Stimulated activated CD8-positive, alpha-beta memory T cell treated with anti-CD3 and anti-CD28 coated beads, Interleukin-7, amount 100 ng/mL, for 4 hours (primary cell): ENCODE results near the gene IMPG1.
"Not testable (repeated sequence)": the region's sequence is repeated elsewhere in the genome, so short reads cannot be mapped to it uniquely, and the experiment has no call there.

Experiments
- DNase-seq, 2 donors: peaks; one replicate each; pipeline ENCODE4 v3.0.0-alpha.2; 2020; ENCODE audit warnings: low read depth in 2 of 2

IMPG1 gene

DNA sequence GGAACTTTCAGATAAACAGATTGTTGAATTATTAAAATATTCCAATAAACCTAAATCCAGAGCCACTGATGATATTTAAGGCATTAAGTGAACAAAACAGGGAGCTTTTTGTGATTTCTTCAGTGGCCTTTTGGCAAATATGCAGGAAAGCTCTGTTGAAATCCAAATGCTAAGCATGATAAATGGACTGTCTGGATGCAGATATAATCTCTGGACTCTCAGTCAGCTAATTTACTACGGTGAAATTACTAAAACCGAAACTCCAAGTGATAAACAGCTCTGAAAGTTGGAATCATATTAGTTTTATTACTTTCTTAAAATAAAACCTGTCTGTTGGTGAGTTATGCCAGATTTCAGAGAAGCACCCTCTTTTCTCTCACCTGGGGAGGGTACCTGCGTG is 120.3 kb downstream of the IMPG1 start:
- DNase-seq, result no peak

- DNase-seq, result no peak
Observed at GRCh38 chr6:75947935-75948334, 124.5 kb downstream of the IMPG1 start.

- no peak for DNase-seq
Observed at GRCh38 chr6:75946146-75946831, 126.2 kb downstream of the IMPG1 start.

GRCh38 chr6:75943381-75943780 is 129.1 kb downstream of the IMPG1 start:
- DNase-seq, result no peak

- DNase-seq, result no peak
Observed at GRCh38 chr6:75941509-75941908, 131.0 kb downstream of the IMPG1 start.

DNA sequence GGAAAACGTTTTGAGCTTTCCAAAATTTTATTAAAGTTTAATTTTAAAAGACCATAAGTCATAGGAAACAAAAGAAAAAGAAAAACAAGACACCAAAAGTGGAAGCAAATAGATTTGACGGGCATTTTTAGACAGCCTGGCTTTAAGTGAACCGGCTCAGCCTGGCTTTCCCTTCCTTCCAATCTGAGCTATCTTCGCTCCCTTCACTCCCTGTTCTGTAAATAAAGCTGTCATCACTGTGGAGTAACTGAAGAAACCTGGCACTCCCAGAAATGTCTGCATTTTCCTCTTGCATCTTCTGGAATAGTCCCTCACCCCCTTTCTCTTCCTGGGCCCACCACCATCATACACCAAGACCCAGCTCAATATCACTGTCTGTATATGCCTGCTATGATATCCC is 131.9 kb downstream of the IMPG1 start:
- no peak for DNase-seq

- no peak for DNase-seq
Observed at GRCh38 chr6:75937846-75938245, 134.6 kb downstream of the IMPG1 start.

DNA sequence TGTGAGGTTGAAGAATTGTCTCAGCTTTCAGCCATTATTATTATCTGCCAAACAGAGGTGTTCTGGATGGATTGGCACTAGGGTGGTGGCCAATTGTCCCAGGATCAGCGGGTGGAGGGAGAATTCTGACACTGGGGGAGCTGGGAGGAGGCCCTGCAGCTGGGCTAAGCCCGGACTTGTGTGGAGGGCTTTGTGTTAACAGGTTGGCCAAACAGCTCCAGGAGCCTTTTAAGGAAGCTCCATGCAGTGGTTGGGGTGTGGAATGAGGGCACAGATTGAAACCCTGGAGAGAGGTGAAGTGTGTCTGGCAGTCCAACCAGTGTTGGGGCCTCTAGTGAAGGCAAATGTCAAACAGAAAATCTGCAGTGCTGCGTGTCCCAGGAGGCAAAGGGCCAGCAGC is 135.8 kb downstream of the IMPG1 start:
- DNase-seq, result no peak

DNA sequence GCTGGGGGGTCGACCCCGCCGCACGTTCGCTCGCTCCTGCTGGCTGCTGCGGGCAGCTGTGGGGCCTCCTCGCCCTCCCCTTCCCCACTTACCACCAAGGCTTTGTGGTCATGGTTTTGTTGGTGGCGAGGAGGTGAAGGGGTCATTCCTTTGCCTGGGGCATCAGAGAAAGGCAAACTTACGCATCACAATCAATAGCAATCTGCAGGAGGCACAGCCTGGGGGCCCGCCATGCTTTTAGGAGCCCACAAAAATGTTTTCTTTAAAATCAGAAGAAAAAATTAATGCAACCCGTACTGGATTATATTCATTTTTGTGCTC is 137.0 kb downstream of the IMPG1 start:
- DNase-seq, result no peak

GRCh38 chr6:75934643-75935472 is 137.6 kb downstream of the IMPG1 start:
- DNase-seq, result peak in 1 of 2 donors; percentile 2

DNA sequence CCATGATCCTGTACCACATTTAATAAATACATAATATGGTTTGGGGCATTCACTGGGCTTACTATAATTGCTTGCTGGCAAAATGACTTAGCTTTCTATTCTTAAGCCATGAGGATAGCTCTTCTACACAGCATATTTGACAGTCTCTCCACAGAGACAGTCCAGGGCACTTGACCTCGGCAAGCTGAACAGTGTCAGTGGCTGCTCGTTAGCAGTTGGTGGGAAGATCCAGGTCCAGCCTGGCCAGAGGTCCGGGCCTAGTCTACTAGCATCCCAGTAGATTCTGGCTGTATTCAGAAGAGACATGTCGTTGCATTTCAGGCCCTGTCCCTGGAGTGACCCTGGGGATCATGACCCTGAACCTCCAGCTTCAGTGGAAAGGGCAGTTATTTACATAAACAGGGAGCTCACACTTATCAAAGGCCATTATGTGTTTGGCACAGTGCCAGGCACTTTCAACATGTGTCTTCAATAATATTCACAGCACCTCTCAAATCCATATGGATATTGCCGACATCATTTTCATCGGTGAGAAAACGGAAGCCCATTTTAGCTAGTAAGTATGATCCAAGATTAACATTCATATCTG is 139.0 kb downstream of the IMPG1 start:
- no peak for DNase-seq

DNA sequence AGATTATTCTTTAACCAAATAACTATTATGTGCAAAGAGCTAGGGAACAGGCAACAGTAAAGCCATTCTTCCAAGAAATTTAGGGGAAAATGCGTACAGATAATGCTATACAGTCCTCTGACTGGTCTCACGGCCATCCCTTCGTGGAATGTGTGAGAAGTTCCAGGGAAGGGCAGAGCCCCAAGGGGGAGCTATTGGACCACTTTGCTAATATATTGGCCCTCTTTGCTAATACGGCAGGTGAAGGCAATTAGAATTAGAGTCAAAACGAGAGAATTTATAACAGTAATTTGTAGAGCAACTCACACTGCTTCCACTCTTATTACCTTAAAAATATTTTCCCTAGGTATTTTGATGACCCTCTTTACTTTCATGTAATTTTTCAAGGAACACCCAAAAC is 140.4 kb downstream of the IMPG1 start:
- DNase-seq, result no peak

- no peak for DNase-seq
Observed at GRCh38 chr6:75931011-75931680, 141.3 kb downstream of the IMPG1 start.

DNA sequence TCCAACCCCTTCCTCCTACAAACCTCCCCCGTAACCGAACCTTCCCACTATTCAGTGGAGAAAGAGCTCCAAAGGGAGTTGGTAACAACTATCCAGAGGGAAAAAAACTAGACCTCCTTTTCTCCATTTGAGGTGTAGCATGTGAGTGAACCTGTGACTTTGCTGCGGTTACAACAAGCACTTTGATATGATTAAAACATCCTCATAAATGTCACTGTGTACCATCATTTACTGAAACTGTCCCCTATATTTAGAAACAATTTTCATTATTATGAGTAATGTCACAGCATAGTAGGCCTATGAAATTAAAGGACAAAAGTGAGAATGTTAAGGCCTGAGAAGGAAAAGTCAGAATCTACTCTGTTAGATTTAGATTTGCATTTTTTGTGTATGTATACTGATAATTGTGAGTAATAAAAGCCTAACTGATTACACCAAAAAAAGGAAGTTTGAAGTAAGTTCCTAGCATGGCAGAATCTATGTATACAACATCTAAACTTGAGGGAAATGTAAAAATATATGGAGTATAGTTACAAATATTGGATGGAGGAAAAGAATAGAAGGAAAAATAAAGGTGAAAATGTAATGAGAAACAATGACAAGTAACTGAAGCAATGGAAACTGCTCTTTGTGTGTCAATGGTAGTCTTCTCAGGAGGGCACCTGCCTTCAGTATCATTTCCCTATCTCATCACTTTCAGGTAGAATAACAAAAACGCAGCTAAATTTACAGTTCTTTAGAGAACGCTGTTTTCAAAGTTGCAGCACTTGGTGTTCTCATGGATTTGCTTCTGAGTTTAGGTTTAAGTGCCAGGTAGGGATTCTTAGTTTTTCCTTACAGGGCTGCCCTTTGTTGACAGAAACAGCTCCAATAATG is 145.9 kb downstream of the IMPG1 start:
- no peak for DNase-seq

DNA sequence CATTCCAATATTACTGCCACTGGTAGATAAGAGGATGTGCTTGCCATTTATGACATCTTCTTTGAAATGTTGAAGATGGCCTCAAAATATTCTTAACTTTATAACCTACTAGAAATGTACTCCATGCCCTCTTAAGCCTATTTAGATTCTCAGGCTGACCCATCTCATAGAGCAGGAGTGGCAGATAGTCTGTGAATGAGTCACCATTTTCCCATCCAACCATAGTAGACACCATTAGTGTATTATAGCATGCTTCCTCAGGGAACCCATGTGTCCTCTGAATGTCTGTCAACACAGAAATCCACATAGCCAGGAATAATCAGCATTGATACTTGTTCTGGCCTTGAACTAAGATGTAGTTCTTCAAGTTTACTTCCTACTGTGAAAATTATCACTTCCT is 150.2 kb downstream of the IMPG1 start:
- no peak for DNase-seq

GRCh38 chr6:75913040-75913439 is 159.4 kb downstream of the IMPG1 start:
- DNase-seq, result no peak

DNA sequence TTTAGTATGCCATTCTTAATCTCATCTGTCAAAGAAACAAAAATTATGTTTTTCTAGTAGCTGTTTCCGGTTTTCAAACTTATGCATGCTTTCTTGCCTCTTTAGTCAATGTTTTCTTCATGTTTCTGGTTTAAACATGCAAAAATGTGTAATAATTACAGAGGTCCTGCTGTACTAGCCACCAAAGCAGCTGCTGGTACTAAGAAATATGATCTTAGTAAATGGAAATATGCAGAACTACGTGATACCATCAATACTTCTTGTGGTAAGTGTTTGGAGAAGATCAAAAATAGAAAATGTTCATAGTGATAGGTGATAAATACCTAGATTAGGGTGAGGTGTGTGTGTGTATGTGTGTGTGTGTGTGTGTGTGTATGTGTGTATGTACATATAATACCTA is 165.0 kb downstream of the IMPG1 start:
- DNase-seq, result no peak

GRCh38 chr6:75906871-75907270 is 165.6 kb downstream of the IMPG1 start:
- DNase-seq, result no peak

DNA sequence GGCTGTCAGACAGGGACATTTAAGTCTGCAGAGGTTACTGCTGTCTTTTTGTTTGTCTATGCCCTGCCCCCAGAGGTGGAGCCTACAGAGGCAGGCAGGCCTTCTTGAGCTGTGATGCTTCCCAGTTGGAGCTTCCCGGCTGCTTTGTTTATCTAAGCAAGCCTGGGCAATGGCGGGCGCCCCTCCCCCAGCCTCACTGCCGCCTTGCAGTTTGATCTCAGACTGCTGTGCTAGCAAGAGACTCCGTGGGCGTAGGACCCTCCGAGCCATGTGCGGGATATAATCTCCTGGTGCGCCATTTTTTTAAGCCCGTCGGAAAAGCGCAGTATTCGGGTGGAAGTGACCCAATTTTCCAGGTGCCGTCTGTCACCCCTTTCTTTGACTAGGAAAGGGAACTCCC is 167.3 kb downstream of the IMPG1 start:
- not testable (repeated sequence) for DNase-seq

DNA sequence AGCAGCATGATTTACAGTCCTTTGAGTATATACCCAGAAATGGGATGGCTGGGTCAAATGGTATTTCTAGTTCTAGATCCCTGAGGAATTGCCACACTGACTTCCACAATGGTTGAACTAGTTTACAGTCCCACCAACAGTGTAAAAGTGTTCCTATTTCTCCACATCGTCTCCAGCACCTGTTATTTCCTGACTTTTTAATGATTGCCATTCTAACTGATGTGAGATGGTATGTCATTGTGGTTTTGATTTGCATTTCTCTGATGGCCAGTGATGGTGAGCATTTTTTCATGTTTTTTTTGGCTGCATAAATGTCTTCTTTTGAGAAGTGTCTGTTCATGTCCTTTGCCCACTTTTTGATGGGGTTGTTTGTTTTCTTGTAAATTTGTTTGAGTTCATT is 172.2 kb downstream of the IMPG1 start:
- not testable (repeated sequence) for DNase-seq

DNA sequence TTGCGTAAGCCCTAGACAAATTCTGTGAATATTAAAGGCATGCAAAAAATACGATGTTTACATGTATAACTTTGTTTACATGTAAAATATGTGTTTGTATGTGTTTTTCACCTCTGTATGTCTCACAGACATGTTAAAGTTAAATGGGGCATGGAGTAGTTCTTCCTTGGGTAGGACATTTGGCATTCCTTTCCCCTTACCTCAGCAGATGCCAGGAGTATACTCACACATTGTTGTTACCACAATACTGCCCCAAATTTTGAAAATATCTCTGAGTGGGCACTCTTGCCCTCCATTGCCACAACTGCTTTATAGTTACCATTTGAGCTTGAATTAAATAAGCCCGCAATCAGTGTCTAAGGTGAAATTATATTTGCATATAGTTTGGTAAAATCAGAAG is 175.9 kb downstream of the IMPG1 start:
- no peak for DNase-seq

DNA sequence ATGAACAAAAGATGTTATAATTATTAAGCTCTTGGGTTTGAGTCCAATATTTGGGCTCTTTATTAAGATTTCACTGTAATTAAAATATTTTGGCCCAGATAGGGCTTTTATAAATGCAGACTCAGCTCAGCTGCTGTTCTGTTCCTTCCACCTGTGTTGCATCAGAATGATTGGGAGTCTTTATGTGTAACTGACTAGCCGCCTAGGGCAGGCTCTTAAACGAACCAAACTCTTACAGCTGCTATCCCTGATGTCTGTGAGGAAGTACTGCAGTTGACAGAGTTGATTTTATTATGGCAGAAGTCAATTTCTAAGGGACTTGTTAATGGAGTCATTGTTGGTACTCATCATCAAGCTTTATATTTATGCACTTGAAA is 178.7 kb downstream of the IMPG1 start:
- DNase-seq, result no peak
